Activated T-helper 9 cell treated with anti-CD3 and anti-CD28 coated beads, Interleukin-2, amount 50 U/mL, for 16 hours (primary cell): ENCODE data around the gene PRKACA.

Experiments used
- DNase-seq: peaks from one replicate; pipeline ENCODE4 v3.0.0-alpha.2; 2020; ENCODE audit warnings: low read depth

PRKACA gene

GRCh38 chr19:14091813-14092462 lies 25.6 kb downstream of the PRKACA start:
- no peak for DNase-seq

DNA sequence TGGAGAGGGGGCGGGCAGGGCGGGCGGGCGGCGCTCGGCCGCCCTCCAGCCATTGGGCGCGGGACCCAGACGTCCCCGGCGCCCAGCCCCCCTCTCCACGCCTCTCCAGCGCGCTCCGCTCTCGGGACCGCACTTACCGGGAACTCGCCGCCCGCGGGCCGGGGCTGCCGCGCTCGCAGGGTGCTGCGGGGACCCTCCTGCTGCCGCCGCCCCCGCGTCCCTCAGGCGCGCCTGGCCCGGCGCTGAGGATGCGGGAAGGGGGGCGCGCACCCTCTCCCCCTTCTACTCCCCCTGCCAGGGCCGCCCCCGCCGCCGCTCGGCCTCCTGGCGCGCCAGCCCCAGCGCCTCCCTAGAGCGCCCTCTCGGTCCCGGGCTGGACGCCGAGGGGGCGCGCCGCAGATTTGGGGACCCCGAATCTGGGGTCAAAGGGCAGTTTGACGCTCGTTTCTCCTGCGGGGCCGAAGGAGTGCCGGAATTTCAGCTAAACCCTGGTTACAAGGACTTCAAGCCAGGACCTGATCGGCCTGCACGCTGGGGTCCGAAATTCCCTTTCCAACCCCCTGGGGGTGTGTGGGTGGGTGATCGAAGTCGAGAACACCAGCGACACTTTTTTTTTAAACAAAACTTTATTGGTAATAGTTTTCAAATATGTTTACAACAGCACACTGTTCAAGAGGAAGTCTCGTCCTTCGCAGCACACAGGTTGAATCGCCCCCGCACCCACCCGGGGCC lies 26.3 kb downstream of the PRKACA start:
- peak; percentile 36 for DNase-seq

GRCh38 chr19:14090509-14091080 lies 27.0 kb downstream of the PRKACA start, which contains the start of gene SAMD1:
Gene SAMD1 (minus strand): TSS chr19:14090751.
- peak; percentile 78 for DNase-seq

DNA sequence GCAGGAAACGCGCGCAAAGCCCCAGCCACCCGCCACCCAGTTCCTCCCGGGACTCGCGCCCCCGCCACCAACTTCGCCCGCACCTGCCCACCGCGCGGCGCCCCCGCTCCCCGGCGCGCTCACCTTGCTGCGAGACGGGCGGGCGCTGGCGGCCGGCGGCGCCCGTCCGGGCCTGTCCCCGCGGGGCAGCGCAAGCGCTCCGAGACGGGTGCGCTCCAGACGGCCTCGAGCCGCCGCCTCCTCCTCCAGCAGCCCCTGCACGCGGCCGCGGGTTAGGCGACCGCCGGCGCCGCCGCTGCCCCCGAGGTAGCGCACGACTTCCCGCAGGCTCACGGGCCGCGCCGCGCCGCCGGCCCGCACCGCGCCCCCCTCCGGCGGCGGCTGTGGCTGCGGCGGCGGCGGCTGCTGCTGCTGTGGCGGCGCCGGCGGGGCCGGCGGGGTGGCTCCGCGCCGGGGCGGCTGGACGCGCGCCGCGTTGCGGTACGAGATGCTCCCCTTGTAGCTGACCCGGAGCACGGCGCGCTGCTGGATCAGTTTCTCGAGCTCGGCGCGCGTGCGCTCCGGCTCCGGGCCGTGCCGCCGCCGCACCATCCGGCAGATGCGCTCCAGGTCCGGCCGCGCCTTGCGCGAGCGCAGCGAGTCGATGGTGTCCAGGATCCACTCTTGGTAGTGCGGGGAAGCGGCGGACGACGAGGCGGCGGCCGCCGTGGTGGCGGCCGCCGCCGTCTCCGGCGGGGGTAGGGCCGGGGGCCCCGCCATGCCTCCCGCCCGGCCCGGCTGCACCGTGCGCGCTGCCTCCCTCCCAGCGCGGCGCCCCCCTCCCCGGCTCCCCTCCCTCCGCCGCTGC lies 27.7 kb downstream of the PRKACA start:
- DNase-seq, result peak; percentile 36

DNA sequence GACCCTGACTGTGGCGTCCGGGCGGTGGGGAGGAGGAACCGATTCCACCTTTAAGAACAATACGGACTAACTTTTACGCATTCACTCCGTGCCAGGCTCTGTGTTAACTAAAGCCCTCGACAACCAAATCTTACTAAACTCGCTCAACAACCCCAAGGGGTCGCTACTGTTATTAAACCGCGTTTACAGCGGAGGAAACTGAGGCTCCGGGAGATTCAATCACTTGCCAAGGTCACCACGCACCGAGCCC lies 28.2 kb downstream of the PRKACA start:
- no peak for DNase-seq

- DNase-seq, result no peak
Observed at GRCh38 chr19:14088634-14089411, 28.7 kb downstream of the PRKACA start.

GRCh38 chr19:14086098-14086497 lies 31.5 kb downstream of the PRKACA start:
- no peak for DNase-seq

DNA sequence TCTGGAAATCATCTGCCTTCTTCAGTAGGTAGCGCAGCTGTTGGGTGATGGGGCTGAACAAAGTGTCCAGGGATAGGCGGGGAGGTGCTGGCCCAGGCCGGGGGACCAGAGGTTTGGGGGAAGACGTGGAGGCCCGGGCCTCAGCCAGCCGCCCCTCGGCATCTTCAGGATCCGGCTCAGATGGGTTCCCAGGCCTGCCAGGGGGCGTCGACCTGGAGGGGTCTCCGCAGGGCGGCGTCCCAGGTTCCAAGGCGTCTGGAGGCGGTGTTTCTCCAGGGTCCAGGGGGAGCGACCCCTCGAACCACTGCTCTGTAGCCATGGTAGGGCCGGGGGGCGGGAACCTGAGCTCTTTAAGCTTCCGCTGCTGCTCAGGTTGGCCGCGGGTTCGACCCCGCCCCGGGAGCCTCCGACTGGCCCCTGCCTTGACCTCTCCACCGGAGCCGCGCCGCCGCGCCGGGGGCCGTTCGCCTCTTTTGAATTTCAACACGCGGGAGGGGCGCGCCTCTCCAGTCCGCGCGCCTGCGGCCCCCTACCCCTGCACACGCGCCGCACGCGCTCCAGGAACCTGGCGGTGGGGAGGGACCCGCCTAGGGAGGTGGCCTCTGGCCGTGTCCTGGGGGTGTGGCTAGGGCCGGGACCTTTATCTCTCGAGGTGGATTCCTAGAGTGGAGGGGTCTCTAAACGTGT lies 32.1 kb downstream of the PRKACA start, which contains the start of gene C19orf67:
C19orf67 (minus strand) TSS at position 475 of the 687 bp plus-strand sequence; CDS start at position 319, 156 bp downstream.
- DNase-seq, result no peak

DNA sequence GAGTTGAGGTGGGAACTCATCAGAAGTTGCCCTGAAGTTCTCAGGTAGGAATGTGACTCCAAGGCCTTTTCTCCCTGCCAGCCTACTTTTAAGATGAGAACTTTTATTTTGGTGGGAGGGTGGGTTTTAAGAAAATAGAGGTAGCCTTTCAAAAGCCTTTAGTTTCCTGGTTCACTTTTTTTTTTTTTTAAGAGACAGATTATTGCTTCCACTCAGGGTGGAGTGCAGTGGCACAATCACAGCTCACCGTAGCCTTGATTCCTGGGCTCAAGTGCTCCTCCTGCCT lies 34.9 kb downstream of the PRKACA start:
- no peak for DNase-seq

- DNase-seq, result no peak
Observed at GRCh38 chr19:14081797-14082674, 35.5 kb downstream of the PRKACA start.

DNA sequence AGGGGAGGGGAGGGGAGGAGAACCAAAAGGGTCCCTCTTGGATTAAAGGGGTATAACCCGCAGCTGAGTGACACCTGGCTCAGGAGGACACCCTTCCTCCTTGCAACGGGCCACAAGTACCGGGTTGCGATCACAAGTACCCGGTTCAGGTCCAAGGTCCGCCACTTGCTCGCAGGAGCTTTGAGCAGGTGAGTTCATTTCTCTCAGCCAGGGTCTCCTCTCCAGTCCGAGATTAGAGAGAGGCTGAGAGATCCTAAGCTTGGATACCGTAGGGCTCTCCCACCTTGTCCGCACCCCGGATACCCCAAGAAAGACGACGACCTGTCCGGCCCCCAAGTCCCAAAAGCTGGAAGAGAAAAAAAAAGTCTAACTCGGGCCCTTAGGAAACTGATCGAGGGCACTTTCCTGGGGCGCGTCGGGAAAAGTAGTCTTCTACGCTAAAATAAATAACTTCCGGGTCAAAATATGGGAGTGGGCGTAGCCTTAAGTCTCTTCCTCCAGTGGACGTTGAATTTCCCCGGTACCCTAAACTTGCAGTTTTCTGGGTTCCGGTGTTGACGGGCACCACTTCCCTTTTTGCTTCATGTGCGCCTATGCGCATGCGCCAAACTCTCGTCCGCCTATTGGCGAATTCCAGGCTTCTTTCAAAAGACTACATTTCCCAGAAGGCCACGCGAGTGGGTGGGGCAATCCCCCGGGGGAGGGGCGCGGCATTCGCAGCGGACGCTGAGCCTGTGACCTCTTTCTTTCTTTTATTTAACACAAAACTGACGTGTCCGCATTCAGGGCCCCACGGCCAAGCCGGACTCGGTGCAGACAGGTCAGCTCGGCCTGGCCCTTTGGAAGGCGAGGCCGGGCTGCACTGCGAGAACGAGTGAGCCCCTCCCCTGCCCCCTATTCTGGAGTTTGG lies 36.4 kb downstream of the PRKACA start:
- peak; percentile 98 for DNase-seq

GRCh38 chr19:14078411-14078810 lies 39.2 kb downstream of the PRKACA start:
- DNase-seq, result no peak

DNA sequence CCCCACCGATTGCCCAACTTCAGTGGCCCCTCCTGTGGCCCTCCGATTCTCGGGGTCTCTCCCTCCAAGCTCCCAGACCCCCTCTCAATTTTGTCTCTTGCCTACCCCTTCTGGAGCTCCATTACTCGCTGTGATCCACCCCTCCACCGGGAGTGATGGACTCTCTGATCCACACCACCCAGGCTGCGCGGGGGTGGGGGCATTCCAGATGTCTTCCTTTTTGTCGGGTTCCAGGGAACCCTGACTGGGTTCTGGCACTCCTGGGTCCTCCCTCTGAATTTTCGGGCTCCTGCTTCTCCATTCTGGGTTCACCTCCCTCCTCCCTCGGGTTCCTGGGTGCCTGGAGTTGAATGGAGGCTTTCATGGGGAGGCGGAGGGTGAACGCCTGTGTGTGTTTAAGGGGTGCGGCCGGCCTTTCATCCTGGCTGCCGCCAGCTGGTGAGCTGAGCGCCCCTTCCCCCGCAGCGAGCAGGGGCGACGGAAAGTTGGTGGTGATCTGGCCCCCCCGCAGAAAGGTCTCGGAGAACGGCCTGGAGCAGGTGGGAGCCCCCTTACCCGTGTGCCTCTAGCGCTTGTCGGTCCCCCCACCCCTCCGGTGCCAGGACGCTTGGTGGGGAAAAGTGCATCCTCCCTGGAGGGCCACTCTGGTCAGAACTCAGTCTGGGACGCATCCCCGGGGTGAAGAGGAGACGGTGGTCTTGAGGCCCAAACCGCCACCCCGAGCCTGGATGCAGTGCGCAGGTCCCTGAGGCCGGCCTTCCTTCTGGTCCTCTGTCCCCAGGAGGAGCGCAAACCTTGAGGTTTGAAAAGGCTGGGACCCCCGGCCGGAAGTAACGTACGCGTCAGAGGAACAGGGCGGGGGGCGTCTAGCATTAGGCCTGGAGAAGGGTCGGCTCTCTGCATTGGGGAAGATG lies 43.4 kb downstream of the PRKACA start:
- DNase-seq, result no peak

- peak; percentile 69 for DNase-seq
Observed at GRCh38 chr19:14073261-14073924, 44.2 kb downstream of the PRKACA start.

- DNase-seq, result no peak
Observed at GRCh38 chr19:14072535-14073260, 44.9 kb downstream of the PRKACA start, which contains the start of gene MISP3. Gene MISP3 (plus strand): TSS chr19:14072786. CDS start chr19:14073310, 524 bp downstream.

GRCh38 chr19:14070268-14071050 lies 47.1 kb downstream of the PRKACA start:
- DNase-seq, result no peak
